Raji (cell line): ENCODE measurements around the gene CACFD1.

Source experiments
- POLR2A ChIP-seq: IDR thresholded peaks from 2 replicates; pipeline ENCODE4 v1.6.1; 2011; ENCODE audit warnings: low read depth, low read length, control low read depth; ENCODE audit not compliant: insufficient read depth

Gene CACFD1

GRCh38 chr9:133493845-133494540 is 34.2 kb downstream of the CACFD1 start:
- no peak for TF ChIP-seq POLR2A

GRCh38 chr9:133494636-133495326 is 35.0 kb downstream of the CACFD1 start:
- no peak for TF ChIP-seq POLR2A

- TF ChIP-seq POLR2A, result no peak
Observed at GRCh38 chr9:133495327-133496293, 35.8 kb downstream of the CACFD1 start.

GRCh38 chr9:133496861-133497842 is 37.4 kb downstream of the CACFD1 start:
- TF ChIP-seq POLR2A, result no peak

GRCh38 chr9:133499132-133499891 is 39.5 kb downstream of the CACFD1 start:
- no peak for TF ChIP-seq POLR2A

- TF ChIP-seq POLR2A, result no peak
Observed at GRCh38 chr9:133499892-133500270, 40.1 kb downstream of the CACFD1 start.

- no peak for TF ChIP-seq POLR2A
Observed at GRCh38 chr9:133502112-133502511, 42.3 kb downstream of the CACFD1 start.

- no peak for TF ChIP-seq POLR2A
Observed at GRCh38 chr9:133505186-133505830, 45.5 kb downstream of the CACFD1 start.

- TF ChIP-seq POLR2A, result no peak
Observed at GRCh38 chr9:133505901-133506652, 46.3 kb downstream of the CACFD1 start.

GRCh38 chr9:133506653-133507038 is 46.9 kb downstream of the CACFD1 start:
- TF ChIP-seq POLR2A, result no peak

GRCh38 chr9:133507246-133507965 is 47.6 kb downstream of the CACFD1 start:
- TF ChIP-seq POLR2A, result no peak

GRCh38 chr9:133508046-133508445 is 48.3 kb downstream of the CACFD1 start:
- no peak for TF ChIP-seq POLR2A
